Vagina (tissue), 2 donors: Measurements from ENCODE around the gene MAN1C1.

Source experiments
- POLR2A ChIP-seq, 2 donors: fragments of 450-650 bp; IDR thresholded peaks; one replicate each; pipeline ENCODE4 v1.6.1; 2017; ENCODE audit warnings: antibody characterized with exemption in 2 of 2, mild to moderate bottlenecking in 2 of 2, moderate library complexity in 2 of 2
- POLR2AphosphoS5 ChIP-seq, 2 donors: sonication (generic); formaldehyde crosslinking; IDR thresholded peaks; one replicate each; pipeline ENCODE4 v1.9.0; 2017; ENCODE audit warnings: antibody characterized with exemption in 2 of 2, mild to moderate bottlenecking in 2 of 2, low read depth in 1 of 2; ENCODE audit not compliant: insufficient read depth in 1 of 2
- TF ChIP-seq, protein P1 (sequence below), 3 experiments: fragments of 450-650 bp in 2 of 3; fragments of 200-600 bp in 1 of 3; sonication (generic) in 1 of 3; IDR thresholded peaks; one replicate each; pipeline ENCODE4 v1.5.1; 2017 to 2019; ENCODE audit warnings: antibody characterized with exemption in 3 of 3, mild to moderate bottlenecking in 2 of 3, moderate library complexity in 2 of 3

DNA sequence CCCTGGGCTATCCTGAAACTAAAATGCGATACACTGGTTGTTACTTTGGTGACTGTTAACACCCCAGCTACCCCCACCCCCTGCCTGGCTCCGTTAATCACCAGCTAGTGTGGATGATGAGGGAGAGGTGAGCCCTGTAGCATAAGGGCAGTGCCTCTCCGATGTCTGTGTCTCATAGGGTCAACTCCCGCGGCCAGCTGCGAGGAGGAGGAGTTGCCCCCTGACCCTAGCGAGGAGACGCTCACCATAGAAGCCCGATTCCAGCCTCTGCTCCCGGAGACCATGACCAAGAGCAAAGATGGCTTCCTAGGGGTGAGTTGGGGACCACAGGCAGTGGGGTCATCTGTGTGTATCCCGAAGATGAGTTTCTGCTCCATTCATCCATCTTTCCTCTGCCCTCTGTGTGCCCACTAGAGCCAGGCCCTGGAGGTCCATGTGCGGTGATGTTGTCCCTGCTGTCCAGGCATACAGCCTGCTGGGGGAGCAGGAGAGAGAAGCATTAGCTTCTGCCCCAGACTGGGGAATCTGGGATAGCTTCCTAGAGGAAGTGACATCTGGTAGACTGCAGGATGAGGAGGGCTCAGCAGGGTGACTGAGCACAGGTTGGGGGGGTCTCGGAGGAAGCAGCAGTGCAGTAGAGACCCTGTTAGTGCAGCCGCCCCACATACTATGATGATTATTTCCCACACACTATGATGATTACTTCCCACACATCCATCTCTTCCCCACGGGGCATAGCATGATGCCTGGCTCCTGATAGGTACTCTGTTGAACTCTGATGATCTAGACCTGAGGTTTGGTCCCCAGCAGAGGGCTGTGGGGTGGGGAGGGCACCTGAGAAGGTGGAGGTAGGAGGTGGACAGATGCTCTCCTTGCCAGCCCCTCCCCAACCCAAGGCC, 188.6 kb downstream of the MAN1C1 start:
- TF ChIP-seq, protein P1, sequence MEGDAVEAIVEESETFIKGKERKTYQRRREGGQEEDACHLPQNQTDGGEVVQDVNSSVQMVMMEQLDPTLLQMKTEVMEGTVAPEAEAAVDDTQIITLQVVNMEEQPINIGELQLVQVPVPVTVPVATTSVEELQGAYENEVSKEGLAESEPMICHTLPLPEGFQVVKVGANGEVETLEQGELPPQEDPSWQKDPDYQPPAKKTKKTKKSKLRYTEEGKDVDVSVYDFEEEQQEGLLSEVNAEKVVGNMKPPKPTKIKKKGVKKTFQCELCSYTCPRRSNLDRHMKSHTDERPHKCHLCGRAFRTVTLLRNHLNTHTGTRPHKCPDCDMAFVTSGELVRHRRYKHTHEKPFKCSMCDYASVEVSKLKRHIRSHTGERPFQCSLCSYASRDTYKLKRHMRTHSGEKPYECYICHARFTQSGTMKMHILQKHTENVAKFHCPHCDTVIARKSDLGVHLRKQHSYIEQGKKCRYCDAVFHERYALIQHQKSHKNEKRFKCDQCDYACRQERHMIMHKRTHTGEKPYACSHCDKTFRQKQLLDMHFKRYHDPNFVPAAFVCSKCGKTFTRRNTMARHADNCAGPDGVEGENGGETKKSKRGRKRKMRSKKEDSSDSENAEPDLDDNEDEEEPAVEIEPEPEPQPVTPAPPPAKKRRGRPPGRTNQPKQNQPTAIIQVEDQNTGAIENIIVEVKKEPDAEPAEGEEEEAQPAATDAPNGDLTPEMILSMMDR (IDR thresholded peaks at IDR 0.05): no peak
- TF ChIP-seq POLR2AphosphoS5 (IDR thresholded peaks at IDR 0.05; ENCODE audit: insufficient read depth in 1 of 2, low read depth in 1 of 2): no peak
- no peak for TF ChIP-seq POLR2A (IDR thresholded peaks at IDR 0.05)
